ENCODE measurements around the gene GRK6.

The GRK6 gene

DNA sequence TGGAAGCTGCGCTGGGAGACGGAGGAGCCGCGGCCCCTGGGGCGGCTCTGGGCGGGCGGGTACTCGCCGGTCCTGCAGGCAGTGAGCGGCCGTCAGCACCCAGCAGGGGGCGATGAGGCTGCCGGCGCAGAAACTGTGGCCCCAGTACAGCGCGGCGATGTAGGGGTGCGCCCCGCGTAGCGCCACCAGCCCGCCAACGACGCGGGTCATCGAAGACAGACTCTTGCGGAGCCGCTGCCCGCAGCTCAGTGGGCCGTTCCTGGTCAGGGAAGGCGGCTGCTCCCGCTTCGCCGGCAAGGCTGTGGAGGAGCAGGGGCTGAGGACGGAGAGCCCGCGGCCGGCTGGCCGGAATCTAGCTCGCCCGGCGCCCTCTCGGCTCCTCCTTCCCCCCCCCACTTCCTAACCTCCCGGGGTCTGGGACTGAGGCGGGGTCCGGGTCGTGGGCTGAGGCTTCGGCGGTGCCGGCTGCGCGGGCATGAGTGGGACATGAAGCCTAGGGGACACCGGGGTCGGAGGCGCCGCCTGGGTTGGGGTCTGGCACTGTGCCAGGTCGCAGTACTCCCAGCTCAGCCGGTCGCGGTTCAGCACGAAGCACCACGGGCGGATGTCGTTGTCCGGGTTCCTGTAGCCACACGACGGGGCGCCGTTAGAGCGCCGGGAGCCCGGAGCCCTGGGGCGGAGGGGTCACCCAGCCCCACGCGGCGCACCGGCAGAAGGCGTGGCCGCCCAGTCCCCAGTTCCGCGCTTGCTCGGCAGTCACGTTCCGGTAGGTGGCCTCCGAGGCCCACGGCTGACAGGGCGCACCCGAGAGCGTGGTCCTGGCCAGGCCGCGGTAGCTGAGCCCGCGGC lies 22.5 kb upstream of the GRK6 start (continued):
- TF ChIP-seq, protein P1, sequence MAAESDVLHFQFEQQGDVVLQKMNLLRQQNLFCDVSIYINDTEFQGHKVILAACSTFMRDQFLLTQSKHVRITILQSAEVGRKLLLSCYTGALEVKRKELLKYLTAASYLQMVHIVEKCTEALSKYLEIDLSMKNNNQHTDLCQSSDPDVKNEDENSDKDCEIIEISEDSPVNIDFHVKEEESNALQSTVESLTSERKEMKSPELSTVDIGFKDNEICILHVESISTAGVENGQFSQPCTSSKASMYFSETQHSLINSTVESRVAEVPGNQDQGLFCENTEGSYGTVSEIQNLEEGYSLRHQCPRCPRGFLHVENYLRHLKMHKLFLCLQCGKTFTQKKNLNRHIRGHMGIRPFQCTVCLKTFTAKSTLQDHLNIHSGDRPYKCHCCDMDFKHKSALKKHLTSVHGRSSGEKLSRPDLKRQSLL (tag by site-specific recombination; IDR thresholded peaks at IDR 0.05) = peak; percentile 67; the same call in 1 of the 2 replicates
- TF ChIP-seq ZNF426 (tag by site-specific recombination; IDR thresholded peaks at IDR 0.05) = no peak
- peak; percentile 86; the same call in 1 of the 2 replicates for TF ChIP-seq ZNF571 (tag by site-specific recombination; IDR thresholded peaks at IDR 0.05)
- no peak for TF ChIP-seq ZNF133 (tag by site-specific recombination; IDR thresholded peaks at IDR 0.05)
- TF ChIP-seq, protein P2, sequence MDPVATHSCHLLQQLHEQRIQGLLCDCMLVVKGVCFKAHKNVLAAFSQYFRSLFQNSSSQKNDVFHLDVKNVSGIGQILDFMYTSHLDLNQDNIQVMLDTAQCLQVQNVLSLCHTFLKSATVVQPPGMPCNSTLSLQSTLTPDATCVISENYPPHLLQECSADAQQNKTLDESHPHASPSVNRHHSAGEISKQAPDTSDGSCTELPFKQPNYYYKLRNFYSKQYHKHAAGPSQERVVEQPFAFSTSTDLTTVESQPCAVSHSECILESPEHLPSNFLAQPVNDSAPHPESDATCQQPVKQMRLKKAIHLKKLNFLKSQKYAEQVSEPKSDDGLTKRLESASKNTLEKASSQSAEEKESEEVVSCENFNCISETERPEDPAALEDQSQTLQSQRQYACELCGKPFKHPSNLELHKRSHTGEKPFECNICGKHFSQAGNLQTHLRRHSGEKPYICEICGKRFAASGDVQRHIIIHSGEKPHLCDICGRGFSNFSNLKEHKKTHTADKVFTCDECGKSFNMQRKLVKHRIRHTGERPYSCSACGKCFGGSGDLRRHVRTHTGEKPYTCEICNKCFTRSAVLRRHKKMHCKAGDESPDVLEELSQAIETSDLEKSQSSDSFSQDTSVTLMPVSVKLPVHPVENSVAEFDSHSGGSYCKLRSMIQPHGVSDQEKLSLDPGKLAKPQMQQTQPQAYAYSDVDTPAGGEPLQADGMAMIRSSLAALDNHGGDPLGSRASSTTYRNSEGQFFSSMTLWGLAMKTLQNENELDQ (tag by site-specific recombination; IDR thresholded peaks at IDR 0.05; ENCODE audit: low read depth) = no peak
- no peak for TF ChIP-seq ZSCAN16 (tag by site-specific recombination; IDR thresholded peaks at IDR 0.05)
- TF ChIP-seq ZNF529 (tag by site-specific recombination; IDR thresholded peaks at IDR 0.05; ENCODE audit: insufficient replicate concordance) = no peak
- TF ChIP-seq ZNF830 (tag by site-specific recombination; IDR thresholded peaks at IDR 0.05; ENCODE audit: low read depth) = no peak
- peak; percentile 85 for TF ChIP-seq ZBTB8A (tag by site-specific recombination; IDR thresholded peaks at IDR 0.05)
- no peak for TF ChIP-seq ZNF274 (IDR thresholded peaks at IDR 0.05; ENCODE audit: low read length)
- no peak for TF ChIP-seq ZNF274 (tag by site-specific recombination; IDR thresholded peaks at IDR 0.05; ENCODE audit: borderline replicate concordance)
- 0 out of 2 replicates have a peak, but pooled peaks have one; percentile 11 for TF ChIP-seq ZNF324 (tag by site-specific recombination; IDR thresholded peaks at IDR 0.05)
- TF ChIP-seq ZNF175 (tag by site-specific recombination; IDR thresholded peaks at IDR 0.05) = no peak
- TF ChIP-seq ZNF157 (tag by site-specific recombination; IDR thresholded peaks at IDR 0.05) = no peak
- TF ChIP-seq YY2 (tag by site-specific recombination; IDR thresholded peaks at IDR 0.05) = no peak; the same call in 1 of the 2 replicates
- TF ChIP-seq ZNF843 (tag by site-specific recombination; IDR thresholded peaks at IDR 0.05) = peak; percentile 14; the same call in 1 of the 2 replicates
- 0 out of 2 replicates have a peak, but pooled peaks have one; percentile 17 for TF ChIP-seq ZNF266 (tag by site-specific recombination; IDR thresholded peaks at IDR 0.05; ENCODE audit: low read depth)
- TF ChIP-seq BCL11B (tag by site-specific recombination; IDR thresholded peaks at IDR 0.05; ENCODE audit: low read depth) = peak; percentile 83
- peak; percentile 77 for TF ChIP-seq KLF1 (tag by site-specific recombination; IDR thresholded peaks at IDR 0.05)
- TF ChIP-seq ZBTB17 (tag by site-specific recombination; IDR thresholded peaks at IDR 0.05) = peak; percentile 83
- TF ChIP-seq, protein P3, sequence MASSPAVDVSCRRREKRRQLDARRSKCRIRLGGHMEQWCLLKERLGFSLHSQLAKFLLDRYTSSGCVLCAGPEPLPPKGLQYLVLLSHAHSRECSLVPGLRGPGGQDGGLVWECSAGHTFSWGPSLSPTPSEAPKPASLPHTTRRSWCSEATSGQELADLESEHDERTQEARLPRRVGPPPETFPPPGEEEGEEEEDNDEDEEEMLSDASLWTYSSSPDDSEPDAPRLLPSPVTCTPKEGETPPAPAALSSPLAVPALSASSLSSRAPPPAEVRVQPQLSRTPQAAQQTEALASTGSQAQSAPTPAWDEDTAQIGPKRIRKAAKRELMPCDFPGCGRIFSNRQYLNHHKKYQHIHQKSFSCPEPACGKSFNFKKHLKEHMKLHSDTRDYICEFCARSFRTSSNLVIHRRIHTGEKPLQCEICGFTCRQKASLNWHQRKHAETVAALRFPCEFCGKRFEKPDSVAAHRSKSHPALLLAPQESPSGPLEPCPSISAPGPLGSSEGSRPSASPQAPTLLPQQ (tag by site-specific recombination; IDR thresholded peaks at IDR 0.05) = peak; percentile 68
- TF ChIP-seq, protein P4, sequence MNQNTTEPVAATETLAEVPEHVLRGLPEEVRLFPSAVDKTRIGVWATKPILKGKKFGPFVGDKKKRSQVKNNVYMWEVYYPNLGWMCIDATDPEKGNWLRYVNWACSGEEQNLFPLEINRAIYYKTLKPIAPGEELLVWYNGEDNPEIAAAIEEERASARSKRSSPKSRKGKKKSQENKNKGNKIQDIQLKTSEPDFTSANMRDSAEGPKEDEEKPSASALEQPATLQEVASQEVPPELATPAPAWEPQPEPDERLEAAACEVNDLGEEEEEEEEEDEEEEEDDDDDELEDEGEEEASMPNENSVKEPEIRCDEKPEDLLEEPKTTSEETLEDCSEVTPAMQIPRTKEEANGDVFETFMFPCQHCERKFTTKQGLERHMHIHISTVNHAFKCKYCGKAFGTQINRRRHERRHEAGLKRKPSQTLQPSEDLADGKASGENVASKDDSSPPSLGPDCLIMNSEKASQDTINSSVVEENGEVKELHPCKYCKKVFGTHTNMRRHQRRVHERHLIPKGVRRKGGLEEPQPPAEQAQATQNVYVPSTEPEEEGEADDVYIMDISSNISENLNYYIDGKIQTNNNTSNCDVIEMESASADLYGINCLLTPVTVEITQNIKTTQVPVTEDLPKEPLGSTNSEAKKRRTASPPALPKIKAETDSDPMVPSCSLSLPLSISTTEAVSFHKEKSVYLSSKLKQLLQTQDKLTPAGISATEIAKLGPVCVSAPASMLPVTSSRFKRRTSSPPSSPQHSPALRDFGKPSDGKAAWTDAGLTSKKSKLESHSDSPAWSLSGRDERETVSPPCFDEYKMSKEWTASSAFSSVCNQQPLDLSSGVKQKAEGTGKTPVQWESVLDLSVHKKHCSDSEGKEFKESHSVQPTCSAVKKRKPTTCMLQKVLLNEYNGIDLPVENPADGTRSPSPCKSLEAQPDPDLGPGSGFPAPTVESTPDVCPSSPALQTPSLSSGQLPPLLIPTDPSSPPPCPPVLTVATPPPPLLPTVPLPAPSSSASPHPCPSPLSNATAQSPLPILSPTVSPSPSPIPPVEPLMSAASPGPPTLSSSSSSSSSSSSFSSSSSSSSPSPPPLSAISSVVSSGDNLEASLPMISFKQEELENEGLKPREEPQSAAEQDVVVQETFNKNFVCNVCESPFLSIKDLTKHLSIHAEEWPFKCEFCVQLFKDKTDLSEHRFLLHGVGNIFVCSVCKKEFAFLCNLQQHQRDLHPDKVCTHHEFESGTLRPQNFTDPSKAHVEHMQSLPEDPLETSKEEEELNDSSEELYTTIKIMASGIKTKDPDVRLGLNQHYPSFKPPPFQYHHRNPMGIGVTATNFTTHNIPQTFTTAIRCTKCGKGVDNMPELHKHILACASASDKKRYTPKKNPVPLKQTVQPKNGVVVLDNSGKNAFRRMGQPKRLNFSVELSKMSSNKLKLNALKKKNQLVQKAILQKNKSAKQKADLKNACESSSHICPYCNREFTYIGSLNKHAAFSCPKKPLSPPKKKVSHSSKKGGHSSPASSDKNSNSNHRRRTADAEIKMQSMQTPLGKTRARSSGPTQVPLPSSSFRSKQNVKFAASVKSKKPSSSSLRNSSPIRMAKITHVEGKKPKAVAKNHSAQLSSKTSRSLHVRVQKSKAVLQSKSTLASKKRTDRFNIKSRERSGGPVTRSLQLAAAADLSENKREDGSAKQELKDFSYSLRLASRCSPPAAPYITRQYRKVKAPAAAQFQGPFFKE (tag by site-specific recombination; IDR thresholded peaks at IDR 0.05; ENCODE audit: borderline replicate concordance) = no peak
- TF ChIP-seq ZNF670 (tag by site-specific recombination; IDR thresholded peaks at IDR 0.05; ENCODE audit: low read depth) = no peak
- TF ChIP-seq MYNN (tag by site-specific recombination; IDR thresholded peaks at IDR 0.05; ENCODE audit: borderline replicate concordance) = no peak
- TF ChIP-seq ZNF48 (tag by site-specific recombination; IDR thresholded peaks at IDR 0.05) = no peak
- TF ChIP-seq ZNF76 (tag by site-specific recombination; IDR thresholded peaks at IDR 0.05; ENCODE audit: borderline replicate concordance, low read depth) = peak; percentile 53; the same call in 1 of the 2 replicates
- TF ChIP-seq ZNF146 (tag by site-specific recombination; IDR thresholded peaks at IDR 0.05) = 0 out of 2 replicates have a peak, but pooled peaks have one; percentile 2
